ENCODE measurements around the gene PHYHD1.

Gene PHYHD1

DNA sequence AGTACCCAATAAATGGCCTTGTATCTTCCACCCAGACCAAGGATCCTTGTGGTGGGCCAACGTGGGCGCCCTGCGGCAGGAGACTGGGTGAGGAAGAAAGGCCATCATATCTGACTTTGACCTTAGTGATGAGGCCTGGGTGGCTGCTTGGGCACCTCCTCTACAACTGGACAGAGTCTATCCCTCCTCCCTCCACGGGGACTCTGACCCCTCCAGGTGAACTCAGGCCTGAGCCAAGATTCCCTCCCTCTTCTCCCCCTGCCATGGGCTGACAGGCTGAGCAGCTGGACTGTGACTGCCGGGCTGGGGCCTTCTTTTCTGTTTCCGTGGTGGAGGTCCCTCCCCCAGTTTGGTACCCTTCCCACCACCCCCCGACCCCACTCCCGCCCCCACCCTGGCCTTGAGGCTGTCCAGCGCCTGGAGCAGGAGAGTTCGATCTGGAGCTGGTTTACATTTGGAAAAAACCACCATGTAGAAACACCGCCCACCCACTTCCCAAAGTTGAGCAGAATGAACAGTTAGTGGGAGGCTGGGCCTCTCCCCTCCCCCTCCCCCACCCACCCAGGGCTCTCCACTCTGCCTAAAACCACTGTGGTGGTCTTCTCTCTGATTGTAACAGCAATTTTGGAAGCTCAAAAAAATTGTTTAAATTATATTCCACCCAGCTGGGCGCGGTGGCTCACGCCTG is 1.2 kb upstream of the PHYHD1 start:
- peak overlapping the region in 1 of 2 donors; percentile 91 for H3K27ac Mint-ChIP-seq
- H3K27me3 Mint-ChIP-seq, result no peaks in the 10 kb centered on the region
- ATAC-seq (replicated peaks), result no peak

GRCh38 chr9:128921881-128922763 is 1.3 kb downstream of the PHYHD1 start:
- DNase-seq, result no peak
- H3K4me1 Mint-ChIP-seq (ENCODE audit: low read depth in 2 of 2), result peaks cover 3 to 6% of the 10 kb centered on the region in 2 donors
- peaks cover 24% of the 10 kb centered on the region for H3K36me3 Mint-ChIP-seq (ENCODE audit: insufficient read depth)
- ATAC-seq (replicated peaks), result peak; percentile 45
- peak overlapping the region; percentile 65 to 68 for H3K27ac Mint-ChIP-seq
- no peaks in the 10 kb centered on the region for H3K9me3 Mint-ChIP-seq
- H3K4me3 Mint-ChIP-seq, result peak overlapping the region in 1 of 2 donors; percentile 3
- no peaks in the 10 kb centered on the region for H3K27me3 Mint-ChIP-seq

More for the DNA sequence above, 1.2 kb upstream of the PHYHD1 start:
- no peaks in the 10 kb centered on the region for H3K9me3 Mint-ChIP-seq
- no peak overlapping the region for H3K4me3 Mint-ChIP-seq
- H3K4me1 Mint-ChIP-seq (ENCODE audit: low read depth in 2 of 2), result peaks cover 3 to 6% of the 10 kb centered on the region in 2 donors
- no peak for DNase-seq
- H3K36me3 Mint-ChIP-seq (ENCODE audit: insufficient read depth), result peaks cover 46% of the 10 kb centered on the region

DNA sequence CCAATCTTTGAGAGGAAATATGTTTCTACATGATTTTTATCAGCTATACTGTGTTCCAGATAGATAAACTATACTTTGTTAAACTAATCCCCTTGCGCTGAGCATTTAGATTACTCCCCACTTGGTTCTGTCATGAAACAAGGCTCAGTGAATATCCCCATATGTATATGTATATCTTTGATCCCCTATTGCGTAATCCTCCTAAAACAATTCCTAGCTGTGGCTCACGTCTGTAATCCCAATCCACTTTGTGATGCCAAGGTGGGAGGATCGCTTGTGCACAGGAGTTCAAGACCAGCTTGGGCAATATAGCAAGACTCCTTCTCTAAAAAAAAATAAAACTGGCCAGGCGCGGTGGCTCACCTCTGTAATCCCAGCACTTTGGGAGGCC is 2.7 kb downstream of the PHYHD1 start:
- DNase-seq, result no peak
- H3K9me3 Mint-ChIP-seq, result no peaks in the 10 kb centered on the region
- H3K4me1 Mint-ChIP-seq (ENCODE audit: low read depth in 2 of 2), result peaks cover 8 to 13% of the 10 kb centered on the region in 2 donors
- no peak overlapping the region for H3K4me3 Mint-ChIP-seq
- ATAC-seq (replicated peaks), result no peak
- H3K27ac Mint-ChIP-seq, result peak overlapping the region in 1 of 2 donors; percentile 65
- H3K36me3 Mint-ChIP-seq (ENCODE audit: insufficient read depth), result peaks cover 10% of the 10 kb centered on the region
- no peaks in the 10 kb centered on the region for H3K27me3 Mint-ChIP-seq

- DNase-seq (peak; percentile 43 to 56 (median 47)), ATAC-seq (replicated peaks) (peak; percentile 68)
- no peaks in the 10 kb centered on the region for H3K27me3 Mint-ChIP-seq
- H3K27ac Mint-ChIP-seq, result peak overlapping the region in 1 of 2 donors; percentile 32
- no peaks in the 10 kb centered on the region for H3K9me3 Mint-ChIP-seq
- no peak overlapping the region for H3K4me3 Mint-ChIP-seq
- H3K36me3 Mint-ChIP-seq (ENCODE audit: insufficient read depth), result no peaks in the 10 kb centered on the region
- peaks cover 5 to 6% of the 10 kb centered on the region in 2 donors for H3K4me1 Mint-ChIP-seq (ENCODE audit: low read depth in 2 of 2)
Measured at GRCh38 chr9:128927731-128928411, 7.1 kb downstream of the PHYHD1 start.

GRCh38 chr9:128928624-128929023 is 7.8 kb downstream of the PHYHD1 start:
- H3K27ac Mint-ChIP-seq, result no peak overlapping the region
- no peak overlapping the region for H3K4me3 Mint-ChIP-seq
- ATAC-seq (replicated peaks) (no peak), DNase-seq (no peak)
- H3K9me3 Mint-ChIP-seq, result no peaks in the 10 kb centered on the region
- H3K36me3 Mint-ChIP-seq (ENCODE audit: insufficient read depth), result peaks cover 3% of the 10 kb centered on the region
- H3K27me3 Mint-ChIP-seq, result no peaks in the 10 kb centered on the region
- H3K4me1 Mint-ChIP-seq (ENCODE audit: low read depth in 2 of 2), result peaks cover 5 to 6% of the 10 kb centered on the region in 2 donors

GRCh38 chr9:128929560-128929959 is 8.8 kb downstream of the PHYHD1 start:
- H3K36me3 Mint-ChIP-seq (ENCODE audit: insufficient read depth), result peaks cover 4% of the 10 kb centered on the region
- ATAC-seq (replicated peaks), result no peak
- H3K27ac Mint-ChIP-seq, result no peak overlapping the region
- no peak for DNase-seq
- H3K4me3 Mint-ChIP-seq, result no peak overlapping the region
- H3K9me3 Mint-ChIP-seq, result no peaks in the 10 kb centered on the region
- peaks cover 5 to 6% of the 10 kb centered on the region in 2 donors for H3K4me1 Mint-ChIP-seq (ENCODE audit: low read depth in 2 of 2)
- no peaks in the 10 kb centered on the region for H3K27me3 Mint-ChIP-seq

- Mint-ChIP-seq H3K27me3 (no peaks in the 10 kb centered on the region), H3K36me3 (ENCODE audit: insufficient read depth) (peaks cover 4% of the 10 kb centered on the region), H3K4me1 (ENCODE audit: low read depth in 2 of 2) (no peaks in the 10 kb centered on the region), H3K4me3 (no peak overlapping the region), H3K27ac (no peak overlapping the region), H3K9me3 (no peaks in the 10 kb centered on the region)
- ATAC-seq (replicated peaks), result no peak
- DNase-seq, result no peak
Measured at GRCh38 chr9:128933731-128934130, 12.9 kb downstream of the PHYHD1 start.

DNA sequence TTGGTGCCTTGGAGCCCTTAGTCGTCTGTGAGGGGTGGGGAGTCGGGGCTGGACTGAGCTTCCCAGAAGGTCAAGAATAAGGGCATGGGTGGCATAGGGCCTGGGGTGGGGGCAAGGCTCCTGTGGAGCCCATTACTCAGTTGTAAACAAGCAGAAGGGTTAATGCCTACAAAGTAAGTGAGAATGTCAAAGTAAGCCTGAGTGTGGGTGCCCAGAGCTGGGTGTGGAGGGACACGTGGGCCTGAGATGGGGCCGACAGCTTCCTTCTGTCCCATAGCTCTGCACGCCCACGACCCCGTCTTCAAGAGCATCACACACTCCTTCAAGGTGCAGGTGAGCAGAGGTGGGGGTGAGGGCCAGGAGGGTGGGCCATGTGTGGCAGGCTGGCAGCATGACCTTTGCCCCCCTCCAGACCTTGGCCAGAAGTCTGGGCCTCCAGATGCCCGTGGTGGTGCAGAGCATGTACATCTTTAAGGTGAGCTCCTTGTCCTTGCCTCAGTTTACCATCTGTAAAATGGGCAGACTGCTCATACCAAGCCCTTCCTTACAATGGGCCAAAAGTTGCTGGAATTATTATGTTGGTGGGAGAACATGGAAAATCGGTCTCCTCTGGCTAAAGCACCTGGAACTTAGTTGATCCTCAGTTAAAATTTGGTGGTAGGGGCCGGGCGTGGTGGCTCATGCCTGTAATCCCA is 15.5 kb downstream of the PHYHD1 start:
- H3K36me3 Mint-ChIP-seq (ENCODE audit: insufficient read depth), result peaks cover 4% of the 10 kb centered on the region
- no peak overlapping the region for H3K27ac Mint-ChIP-seq
- no peaks in the 10 kb centered on the region for H3K27me3 Mint-ChIP-seq
- H3K9me3 Mint-ChIP-seq, result no peaks in the 10 kb centered on the region
- no peak for DNase-seq
- H3K4me1 Mint-ChIP-seq (ENCODE audit: low read depth in 2 of 2), result no peaks in the 10 kb centered on the region
- ATAC-seq (replicated peaks), result no peak
- H3K4me3 Mint-ChIP-seq, result no peak overlapping the region

GRCh38 chr9:128937310-128938165 is 16.8 kb downstream of the PHYHD1 start:
- no peak overlapping the region for H3K4me3 Mint-ChIP-seq
- DNase-seq (no peak), ATAC-seq (replicated peaks) (no peak)
- no peak overlapping the region for H3K27ac Mint-ChIP-seq
- no peaks in the 10 kb centered on the region for H3K27me3 Mint-ChIP-seq
- H3K4me1 Mint-ChIP-seq (ENCODE audit: low read depth in 2 of 2), result no peaks in the 10 kb centered on the region
- H3K36me3 Mint-ChIP-seq (ENCODE audit: insufficient read depth), result peaks cover 4% of the 10 kb centered on the region
- no peaks in the 10 kb centered on the region for H3K9me3 Mint-ChIP-seq

- Mint-ChIP-seq H3K4me1 (ENCODE audit: low read depth in 2 of 2) (peaks cover 0 to under 1% of the 10 kb centered on the region in 2 donors), H3K27ac (no peak overlapping the region), H3K4me3 (no peak overlapping the region), H3K36me3 (ENCODE audit: insufficient read depth) (peaks cover 6% of the 10 kb centered on the region), H3K9me3 (no peaks in the 10 kb centered on the region), H3K27me3 (no peaks in the 10 kb centered on the region)
- ATAC-seq (replicated peaks), result no peak
- DNase-seq, result no peak
Measured at GRCh38 chr9:128940271-128940921, 19.6 kb downstream of the PHYHD1 start.

- peaks cover 7 to 8% of the 10 kb centered on the region in 2 donors for H3K4me1 Mint-ChIP-seq (ENCODE audit: low read depth in 2 of 2)
- ATAC-seq (replicated peaks) (no peak), DNase-seq (no peak)
- H3K4me3 Mint-ChIP-seq, result no peak overlapping the region
- peaks cover 6% of the 10 kb centered on the region for H3K36me3 Mint-ChIP-seq (ENCODE audit: insufficient read depth)
- H3K27me3 Mint-ChIP-seq, result no peaks in the 10 kb centered on the region
- no peaks in the 10 kb centered on the region for H3K9me3 Mint-ChIP-seq
- no peak overlapping the region for H3K27ac Mint-ChIP-seq
Measured at GRCh38 chr9:128940946-128941755, 20.4 kb downstream of the PHYHD1 start.

Data from effector memory CD8-positive, alpha-beta T cell (primary cell).